ENCODE results near the gene PRIMA1.

Gene PRIMA1

GRCh38 chr14:93683226-93683625 is 105.1 kb downstream of the PRIMA1 start:
- TF ChIP-seq, protein P1, sequence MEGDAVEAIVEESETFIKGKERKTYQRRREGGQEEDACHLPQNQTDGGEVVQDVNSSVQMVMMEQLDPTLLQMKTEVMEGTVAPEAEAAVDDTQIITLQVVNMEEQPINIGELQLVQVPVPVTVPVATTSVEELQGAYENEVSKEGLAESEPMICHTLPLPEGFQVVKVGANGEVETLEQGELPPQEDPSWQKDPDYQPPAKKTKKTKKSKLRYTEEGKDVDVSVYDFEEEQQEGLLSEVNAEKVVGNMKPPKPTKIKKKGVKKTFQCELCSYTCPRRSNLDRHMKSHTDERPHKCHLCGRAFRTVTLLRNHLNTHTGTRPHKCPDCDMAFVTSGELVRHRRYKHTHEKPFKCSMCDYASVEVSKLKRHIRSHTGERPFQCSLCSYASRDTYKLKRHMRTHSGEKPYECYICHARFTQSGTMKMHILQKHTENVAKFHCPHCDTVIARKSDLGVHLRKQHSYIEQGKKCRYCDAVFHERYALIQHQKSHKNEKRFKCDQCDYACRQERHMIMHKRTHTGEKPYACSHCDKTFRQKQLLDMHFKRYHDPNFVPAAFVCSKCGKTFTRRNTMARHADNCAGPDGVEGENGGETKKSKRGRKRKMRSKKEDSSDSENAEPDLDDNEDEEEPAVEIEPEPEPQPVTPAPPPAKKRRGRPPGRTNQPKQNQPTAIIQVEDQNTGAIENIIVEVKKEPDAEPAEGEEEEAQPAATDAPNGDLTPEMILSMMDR (IDR thresholded peaks at IDR 0.05; ENCODE audit: low read length): no peak
- TF ChIP-seq EZH2 (IDR thresholded peaks at IDR 0.05; ENCODE audit: borderline replicate concordance, low read length): no peak
- Histone ChIP-seq H3K9ac (ENCODE audit: low read length) (no peak overlapping the region), H3K4me1 (ENCODE audit: insufficient read depth, low read length, severe bottlenecking) (no peaks in the 10 kb centered on the region), H3K36me3 (ENCODE audit: insufficient read depth, low read length) (no peaks in the 10 kb centered on the region), H4K20me1 (ENCODE audit: insufficient read depth, low read length) (no peaks in the 10 kb centered on the region), H3K4me3 (ENCODE audit: low read depth, low read length, poor library complexity, severe bottlenecking) (no peak overlapping the region), H3F3A (ENCODE audit: insufficient read depth, low read length) (no peaks in the 10 kb centered on the region), H3K4me2 (ENCODE audit: low read length) (no peak overlapping the region), H3K9me2 (ENCODE audit: low read depth, low read length) (no peaks in the 10 kb centered on the region), H3K9me3 (ENCODE audit: low read length) (no peaks in the 10 kb centered on the region), H2AFZ (ENCODE audit: low read length) (no peak overlapping the region), H3K27me3 (ENCODE audit: insufficient read depth, low read length) (no peaks in the 10 kb centered on the region), H3K79me2 (ENCODE audit: insufficient read depth, low read length) (no peaks in the 10 kb centered on the region), H3K27ac (ENCODE audit: low read depth, low read length, poor library complexity, severe bottlenecking) (no peak overlapping the region)

GRCh38 chr14:93682459-93682858 is 105.8 kb downstream of the PRIMA1 start:
- Histone ChIP-seq H3K9ac (ENCODE audit: low read length) (no peak overlapping the region), H4K20me1 (ENCODE audit: insufficient read depth, low read length) (no peaks in the 10 kb centered on the region), H3K79me2 (ENCODE audit: insufficient read depth, low read length) (no peaks in the 10 kb centered on the region), H3K4me3 (ENCODE audit: low read depth, low read length, poor library complexity, severe bottlenecking) (no peak overlapping the region), H3K9me2 (ENCODE audit: low read depth, low read length) (no peaks in the 10 kb centered on the region), H3K4me2 (ENCODE audit: low read length) (no peak overlapping the region), H3K27ac (ENCODE audit: low read depth, low read length, poor library complexity, severe bottlenecking) (no peak overlapping the region), H3K36me3 (ENCODE audit: insufficient read depth, low read length) (no peaks in the 10 kb centered on the region), H3K9me3 (ENCODE audit: low read length) (no peaks in the 10 kb centered on the region), H3K4me1 (ENCODE audit: insufficient read depth, low read length, severe bottlenecking) (no peaks in the 10 kb centered on the region), H2AFZ (ENCODE audit: low read length) (no peak overlapping the region), H3K27me3 (ENCODE audit: insufficient read depth, low read length) (no peaks in the 10 kb centered on the region), H3F3A (ENCODE audit: insufficient read depth, low read length) (no peaks in the 10 kb centered on the region)
- no peak for TF ChIP-seq EZH2 (IDR thresholded peaks at IDR 0.05; ENCODE audit: borderline replicate concordance, low read length)
- TF ChIP-seq, protein P1 (IDR thresholded peaks at IDR 0.05; ENCODE audit: low read length): no peak

- Histone ChIP-seq H3K9ac (ENCODE audit: low read length) (no peak overlapping the region), H3K79me2 (ENCODE audit: insufficient read depth, low read length) (no peaks in the 10 kb centered on the region), H4K20me1 (ENCODE audit: insufficient read depth, low read length) (no peaks in the 10 kb centered on the region), H3K4me3 (ENCODE audit: low read depth, low read length, poor library complexity, severe bottlenecking) (no peak overlapping the region), H3K9me2 (ENCODE audit: low read depth, low read length) (no peaks in the 10 kb centered on the region), H3F3A (ENCODE audit: insufficient read depth, low read length) (no peaks in the 10 kb centered on the region), H3K27ac (ENCODE audit: low read depth, low read length, poor library complexity, severe bottlenecking) (no peak overlapping the region), H2AFZ (ENCODE audit: low read length) (no peak overlapping the region), H3K9me3 (ENCODE audit: low read length) (no peaks in the 10 kb centered on the region), H3K36me3 (ENCODE audit: insufficient read depth, low read length) (no peaks in the 10 kb centered on the region), H3K4me2 (ENCODE audit: low read length) (no peak overlapping the region), H3K27me3 (ENCODE audit: insufficient read depth, low read length) (no peaks in the 10 kb centered on the region), H3K4me1 (ENCODE audit: insufficient read depth, low read length, severe bottlenecking) (no peaks in the 10 kb centered on the region)
- no peak for TF ChIP-seq EZH2 (IDR thresholded peaks at IDR 0.05; ENCODE audit: borderline replicate concordance, low read length)
Measured at GRCh38 chr14:93676416-93676958, 111.8 kb downstream of the PRIMA1 start.

GRCh38 chr14:93675651-93676050 is 112.6 kb downstream of the PRIMA1 start:
- H3F3A ChIP-seq (ENCODE audit: insufficient read depth, low read length): no peaks in the 10 kb centered on the region
- H3K79me2 ChIP-seq (ENCODE audit: insufficient read depth, low read length): no peaks in the 10 kb centered on the region
- no peaks in the 10 kb centered on the region for H4K20me1 ChIP-seq (ENCODE audit: insufficient read depth, low read length)
- no peak overlapping the region for H3K4me2 ChIP-seq (ENCODE audit: low read length)
- no peaks in the 10 kb centered on the region for H3K4me1 ChIP-seq (ENCODE audit: insufficient read depth, low read length, severe bottlenecking)
- TF ChIP-seq EZH2 (IDR thresholded peaks at IDR 0.05; ENCODE audit: borderline replicate concordance, low read length): no peak
- TF ChIP-seq, protein P1 (IDR thresholded peaks at IDR 0.05; ENCODE audit: low read length): no peak
- H3K4me3 ChIP-seq (ENCODE audit: low read depth, low read length, poor library complexity, severe bottlenecking): no peak overlapping the region
- H3K9me2 ChIP-seq (ENCODE audit: low read depth, low read length): no peaks in the 10 kb centered on the region
- no peaks in the 10 kb centered on the region for H3K9me3 ChIP-seq (ENCODE audit: low read length)
- H3K36me3 ChIP-seq (ENCODE audit: insufficient read depth, low read length): no peaks in the 10 kb centered on the region
- no peak overlapping the region for H2AFZ ChIP-seq (ENCODE audit: low read length)
- no peak overlapping the region for H3K9ac ChIP-seq (ENCODE audit: low read length)
- no peak overlapping the region for H3K27ac ChIP-seq (ENCODE audit: low read depth, low read length, poor library complexity, severe bottlenecking)
- H3K27me3 ChIP-seq (ENCODE audit: insufficient read depth, low read length): no peaks in the 10 kb centered on the region
